Right hindlimb (tissue), 1 donor: ENCODE results near the gene EFTUD2.

Source experiments
- DNase-seq: peaks from one replicate; pipeline ENCODE4 v3.0.0-alpha.2; 2018

EFTUD2 gene

DNA sequence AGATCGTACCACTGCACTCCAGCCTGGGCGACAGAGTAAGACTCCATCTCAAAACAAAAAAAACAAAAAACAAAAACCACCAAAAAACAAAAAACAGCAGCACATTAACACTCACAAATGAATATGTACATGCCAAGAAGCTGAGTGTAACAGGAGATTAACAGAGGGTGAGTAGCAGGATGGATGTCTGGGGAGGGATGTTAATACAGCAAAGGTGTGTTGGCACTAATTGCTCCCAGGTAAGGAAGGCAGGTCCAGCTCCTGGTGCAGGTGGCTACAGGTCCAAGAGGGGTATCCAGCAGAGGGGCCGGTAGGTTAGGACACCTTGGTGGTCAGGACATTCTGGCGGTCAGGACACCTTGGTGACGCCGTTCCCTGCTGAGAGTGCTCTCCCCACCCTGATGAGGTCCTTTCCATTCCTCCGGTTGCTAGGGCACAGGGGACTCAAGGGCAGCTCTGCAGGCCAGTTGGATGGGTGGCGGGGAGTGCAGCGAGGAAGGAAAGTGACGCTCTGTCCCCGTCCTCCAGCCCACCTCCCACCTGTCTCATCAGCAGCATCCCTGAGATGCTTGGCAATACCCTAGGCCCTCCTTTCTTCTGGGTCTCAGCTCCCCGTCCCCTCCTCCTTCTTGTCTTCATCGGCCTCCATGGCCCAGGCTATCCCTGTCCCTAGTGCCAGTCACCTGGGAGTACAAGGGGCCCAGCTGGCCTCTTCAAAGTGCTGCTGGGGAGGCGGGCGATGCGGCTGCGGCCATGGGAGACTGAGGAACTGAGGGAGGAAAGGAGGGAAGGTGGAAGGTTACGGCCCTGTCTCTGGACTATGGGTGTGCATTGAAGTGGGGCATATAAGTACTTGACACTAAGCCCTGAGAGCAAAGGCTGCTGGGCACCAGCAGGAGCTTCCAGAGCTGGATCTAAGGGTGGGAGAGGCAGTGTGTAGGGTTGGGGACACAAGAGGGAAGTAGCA lies 26.8 kb upstream of the EFTUD2 start:
- peak; percentile 15 for DNase-seq

DNA sequence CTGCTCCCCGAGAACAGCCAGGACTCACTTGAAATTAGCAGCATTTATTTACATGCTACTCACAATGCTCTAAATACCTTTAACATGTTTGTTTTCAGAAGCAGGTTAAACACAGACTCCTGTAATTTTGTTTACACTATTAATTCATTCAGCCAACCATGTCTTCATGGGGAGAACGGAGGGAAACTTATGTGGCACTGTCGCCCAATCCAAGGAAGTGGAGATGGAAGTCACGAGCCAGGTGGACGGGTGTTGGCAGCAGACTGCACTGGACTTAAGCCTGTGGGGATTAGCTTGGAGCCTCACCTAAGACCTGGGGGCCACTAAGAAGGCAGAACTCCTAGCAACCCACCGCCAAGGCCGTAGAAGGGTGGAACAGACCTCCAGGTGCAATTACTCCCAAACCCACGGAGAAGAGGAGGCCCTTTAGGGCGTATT lies 24.9 kb upstream of the EFTUD2 start:
- no peak for DNase-seq

DNA sequence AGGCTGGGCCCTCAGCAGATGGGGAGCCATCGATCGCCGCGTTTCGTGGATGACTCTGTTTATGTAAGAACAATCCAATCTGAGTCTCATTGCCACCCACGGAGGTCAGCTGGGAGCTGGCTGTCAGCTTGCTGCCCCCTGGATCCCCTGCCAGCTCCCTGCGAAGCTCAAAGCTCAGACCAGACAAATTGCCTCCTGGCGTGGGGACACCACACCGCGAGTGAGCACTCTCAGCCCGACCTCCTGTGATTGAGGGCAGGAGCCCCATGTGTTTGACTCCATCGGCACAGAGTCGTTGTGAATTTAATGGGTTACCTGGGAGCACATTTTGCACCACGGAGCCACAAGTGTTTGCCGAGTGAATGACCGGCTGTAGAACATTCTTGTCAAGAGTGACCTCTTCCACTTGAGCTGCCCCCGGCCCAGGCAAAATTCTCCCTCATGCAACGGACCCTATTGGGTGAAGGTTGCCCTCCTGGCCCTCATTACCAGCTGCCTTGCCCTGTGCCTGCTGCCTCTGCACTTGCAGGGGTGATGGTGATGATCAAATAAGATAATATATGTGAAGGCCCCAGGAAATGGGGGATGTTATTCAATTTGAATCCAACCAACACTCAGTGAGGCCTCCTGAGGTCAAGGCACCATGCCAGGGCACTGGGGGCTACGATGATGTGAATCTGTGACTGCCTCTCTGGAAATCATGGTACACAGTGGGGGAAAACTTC lies 23.7 kb upstream of the EFTUD2 start:
- peak; percentile 18 for DNase-seq

DNA sequence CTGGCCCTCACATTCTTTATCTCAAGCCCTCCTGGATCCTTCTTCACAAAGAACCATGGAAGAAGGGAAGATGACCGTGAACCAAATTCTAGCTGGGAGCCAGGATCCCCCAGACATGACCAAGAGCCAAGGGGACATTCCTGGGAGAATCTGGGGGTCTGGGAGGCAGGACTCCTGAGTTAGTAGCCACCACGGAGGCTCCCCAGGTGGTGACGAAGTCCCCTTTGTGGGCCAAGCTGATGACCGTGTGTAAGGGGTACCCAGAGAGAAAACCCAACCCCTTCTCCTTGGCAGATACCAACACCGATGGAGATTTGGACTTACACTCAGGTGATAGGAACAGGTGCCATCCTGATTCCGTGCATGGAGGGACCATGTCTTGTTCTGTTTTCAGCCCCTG lies 22.9 kb upstream of the EFTUD2 start:
- DNase-seq: peak; percentile 18

DNA sequence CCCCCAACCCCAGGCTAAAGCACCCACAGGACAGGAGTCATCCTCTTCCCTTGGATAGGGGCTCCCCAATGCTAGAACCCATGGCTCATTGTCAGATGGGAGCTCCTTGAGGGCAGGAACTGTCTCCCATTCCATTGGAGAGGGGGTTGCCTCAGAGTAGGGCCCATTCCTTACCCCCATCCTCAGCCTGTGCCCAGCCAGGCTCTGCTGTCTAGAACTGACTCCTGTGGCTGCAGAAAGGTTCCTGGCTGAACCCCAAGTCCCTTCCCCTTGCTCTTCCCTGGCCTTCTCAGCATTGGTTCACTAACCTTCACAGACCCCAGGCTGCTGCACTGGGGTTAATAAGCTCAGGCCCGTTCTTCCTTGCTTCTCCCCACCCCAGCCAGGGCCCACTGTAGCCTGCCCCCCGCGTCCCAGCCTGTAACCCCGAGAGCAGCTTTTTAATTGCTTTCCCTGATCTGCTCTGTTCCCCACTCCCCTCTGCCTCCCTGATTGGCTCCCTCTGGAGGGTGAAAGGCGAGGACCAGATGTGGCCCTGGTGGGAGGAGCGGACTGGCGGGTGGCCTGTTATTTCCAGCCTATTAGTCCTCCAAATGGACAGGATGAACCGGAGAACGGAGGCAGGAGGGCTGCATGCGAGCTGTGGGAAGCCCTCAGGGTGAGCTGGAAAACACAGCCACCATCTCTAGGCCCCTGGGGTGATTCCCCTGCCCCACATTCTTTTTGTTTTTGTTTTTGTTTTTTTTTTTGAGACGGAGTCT lies 22.1 kb upstream of the EFTUD2 start:
- DNase-seq: peak; percentile 33

DNA sequence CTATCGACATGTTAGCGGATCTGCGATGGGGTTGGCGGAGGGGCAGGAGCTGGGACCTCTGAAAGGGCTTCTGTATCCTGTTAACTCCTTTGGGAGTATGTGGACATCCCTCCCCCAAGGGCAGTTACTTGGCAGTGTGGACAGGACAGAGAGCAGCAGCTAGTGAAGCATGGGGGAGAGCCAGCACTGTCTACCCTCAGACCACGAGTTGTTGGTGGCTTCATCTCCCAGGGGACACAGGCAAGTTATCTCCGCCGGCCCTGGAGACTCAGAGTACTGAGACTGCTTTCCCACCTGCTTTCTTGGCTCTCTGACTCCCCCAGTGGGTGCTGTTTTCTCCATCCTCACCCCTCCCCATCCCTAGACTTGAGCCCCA lies 21.3 kb upstream of the EFTUD2 start:
- DNase-seq: peak; percentile 29

DNA sequence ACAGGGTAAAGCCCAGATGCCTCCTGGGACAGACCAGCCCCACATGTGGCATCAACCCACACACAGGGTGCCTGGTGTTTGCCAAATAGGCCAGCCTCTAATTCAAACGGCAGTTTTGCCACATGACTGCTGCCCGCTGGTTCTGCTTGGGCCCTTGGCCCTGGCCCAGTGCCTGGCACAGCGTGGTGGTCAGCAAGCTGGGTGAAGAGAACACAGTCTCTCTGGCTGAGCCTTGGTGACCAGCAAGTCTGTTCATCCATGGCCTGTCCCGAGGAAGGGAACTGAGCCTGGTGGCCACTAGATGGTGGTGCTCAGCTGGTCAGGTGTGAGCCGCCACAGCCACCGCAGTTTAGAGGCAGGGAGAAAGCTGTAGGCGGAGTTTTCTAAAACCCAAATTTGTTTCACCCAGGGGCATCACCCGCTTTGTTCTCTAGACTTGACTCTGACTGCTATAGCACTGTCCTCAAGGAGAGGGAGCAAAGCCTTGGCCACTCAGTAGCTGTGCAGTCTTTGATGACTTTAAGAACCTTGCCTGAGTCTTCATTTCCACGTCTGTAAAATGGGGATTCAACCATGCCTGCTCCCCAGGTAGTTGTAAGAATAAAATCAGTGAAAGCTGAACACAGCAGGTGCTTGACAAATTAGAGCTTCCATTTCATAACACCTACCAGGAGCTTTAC lies 20.8 kb upstream of the EFTUD2 start:
- DNase-seq: peak; percentile 87

DNA sequence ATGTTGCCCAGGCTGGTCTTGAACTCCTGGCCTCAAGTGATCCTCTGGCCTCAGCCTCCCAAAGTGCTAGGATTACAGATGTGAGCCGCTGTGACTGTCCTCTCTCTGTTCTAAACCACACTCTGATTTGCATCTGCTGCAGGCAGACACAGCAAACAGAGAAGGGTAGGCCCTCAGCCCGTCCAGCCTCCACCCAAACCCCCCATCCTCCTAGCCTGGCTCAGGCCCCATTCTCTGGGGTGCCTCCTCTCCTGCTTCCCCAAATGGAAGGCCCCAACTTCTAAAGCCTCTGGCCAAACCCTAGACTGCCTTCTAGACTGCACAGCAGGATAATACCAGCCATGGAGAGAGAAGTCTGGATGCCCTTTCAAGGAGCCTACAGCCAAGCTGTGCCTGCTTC lies 20.2 kb upstream of the EFTUD2 start:
- no peak for DNase-seq

DNA sequence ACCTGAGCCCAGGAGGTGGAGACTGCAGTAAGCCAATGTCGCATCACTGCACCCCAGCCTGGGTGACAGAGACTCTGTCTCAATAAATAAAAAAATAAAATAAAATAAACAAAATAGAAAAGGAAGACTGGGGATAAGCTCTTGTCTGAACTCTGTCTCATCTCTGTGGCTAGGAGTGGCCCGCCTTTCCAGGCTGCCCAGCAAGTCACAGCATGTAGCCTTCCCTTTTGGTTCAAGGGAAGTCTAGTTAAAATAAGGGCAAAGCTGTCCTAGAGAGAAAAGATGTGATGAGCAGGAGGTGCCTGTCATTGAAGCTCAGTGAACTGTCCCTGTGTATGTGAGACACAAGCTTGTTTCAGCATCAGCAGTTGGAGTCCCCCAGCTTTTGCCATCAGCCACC lies 18.8 kb upstream of the EFTUD2 start:
- no peak for DNase-seq

DNA sequence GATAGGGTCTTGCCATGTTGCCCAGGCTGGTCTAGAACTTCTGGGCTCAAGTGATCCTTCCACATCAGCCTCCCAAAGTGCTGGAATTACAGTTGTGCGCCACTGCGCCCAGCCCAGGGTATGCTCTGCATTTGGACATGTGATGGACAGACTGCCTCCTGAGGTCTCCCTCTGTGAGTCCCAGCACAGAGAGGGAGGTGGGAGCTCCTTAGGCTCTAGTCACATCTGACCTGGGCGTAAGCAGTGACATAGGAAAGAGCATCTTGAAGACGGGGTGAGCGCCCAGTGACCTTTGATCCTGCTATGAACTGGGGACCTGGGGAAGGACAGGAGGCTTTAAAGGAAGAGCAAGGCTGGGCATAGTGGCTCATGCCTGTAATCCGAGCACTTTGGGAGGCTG lies 18.2 kb upstream of the EFTUD2 start:
- DNase-seq: peak; percentile 5

DNA sequence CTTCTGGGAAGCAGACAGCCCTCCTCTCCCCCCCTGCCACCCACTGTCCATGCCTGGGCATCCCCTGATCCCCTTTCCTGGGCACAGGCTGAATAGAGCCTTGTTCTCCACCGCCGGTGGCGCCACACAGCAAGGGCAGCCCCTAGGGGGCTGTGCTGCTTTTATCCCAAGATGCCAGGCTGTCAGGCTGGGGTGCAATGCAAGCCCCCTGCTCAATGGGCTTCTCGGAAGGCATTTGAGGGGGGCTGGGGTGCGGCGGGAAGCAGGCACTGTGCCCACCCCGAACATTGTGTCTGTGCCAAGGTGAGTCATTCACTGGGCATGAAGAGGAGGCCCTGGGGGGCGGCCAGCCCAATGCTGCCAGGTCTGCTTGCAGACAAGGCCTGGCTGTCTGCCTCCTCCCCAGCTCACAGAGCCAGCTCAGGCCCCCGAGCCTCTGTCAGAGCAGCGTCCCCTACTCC lies 17.6 kb upstream of the EFTUD2 start:
- peak; percentile 63 for DNase-seq

DNA sequence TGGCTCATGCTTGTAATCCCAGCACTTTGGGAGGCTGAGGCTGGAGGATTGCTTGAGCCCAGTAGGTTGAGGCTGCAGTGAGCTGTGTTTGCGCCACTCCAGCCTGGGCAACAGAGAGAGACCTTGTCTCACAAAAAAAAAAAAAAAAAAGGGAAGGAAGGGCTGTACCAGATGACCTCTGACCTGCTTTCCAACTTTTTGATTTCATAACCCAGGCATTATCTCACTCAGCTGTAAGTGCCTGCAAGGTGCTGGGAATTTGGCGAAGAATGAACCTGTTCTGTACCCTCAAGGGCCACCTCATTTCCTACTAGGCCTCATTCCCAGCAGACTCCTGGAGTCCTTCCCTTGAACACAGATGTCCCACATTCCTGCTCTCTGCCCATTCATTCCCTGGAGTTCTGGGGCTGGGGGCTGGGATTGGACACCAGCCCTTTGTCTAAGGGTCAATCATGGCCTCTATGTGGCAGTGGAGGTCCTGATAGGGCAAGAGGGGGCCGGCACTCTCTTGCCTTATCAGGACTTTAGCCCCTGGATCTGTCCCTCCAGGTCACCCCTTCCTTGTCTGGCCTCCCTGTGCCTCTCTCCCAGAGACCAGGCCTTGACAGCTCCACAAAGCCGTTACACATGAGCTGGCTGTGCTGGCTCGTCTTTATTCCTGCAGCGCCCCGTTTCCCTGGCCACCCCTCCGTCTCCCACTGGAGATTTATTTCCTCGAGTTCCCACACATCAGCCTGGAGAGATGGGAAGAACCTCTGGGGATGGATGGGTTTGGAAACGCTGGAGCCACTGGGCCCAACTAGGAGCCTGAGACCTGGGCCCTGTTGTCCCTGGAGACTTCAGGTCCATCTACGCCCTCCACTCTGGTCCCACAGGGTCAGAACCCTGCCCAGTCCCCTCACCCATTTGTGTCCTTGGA lies 16.9 kb upstream of the EFTUD2 start:
- DNase-seq: peak; percentile 12

DNA sequence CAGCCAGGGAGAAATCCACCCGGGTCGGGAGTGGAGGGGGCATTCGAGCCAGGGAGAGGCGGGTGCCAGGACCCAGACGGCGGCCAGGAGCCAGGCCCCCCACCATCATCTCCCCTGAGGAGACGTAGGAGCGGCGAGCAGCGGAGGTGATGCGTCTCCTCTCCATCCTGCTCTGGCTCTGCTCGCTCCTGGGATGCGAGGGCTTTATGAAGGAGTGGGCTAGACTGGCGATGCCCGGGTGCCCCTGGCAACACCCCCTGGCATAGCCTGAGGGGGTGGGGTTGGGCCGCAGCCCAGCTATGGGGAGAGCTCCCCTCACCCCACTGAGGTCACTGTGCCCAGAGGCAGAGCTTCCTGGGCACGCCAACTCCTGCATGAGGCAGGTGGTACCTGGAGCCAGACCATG lies 16.1 kb upstream of the EFTUD2 start, which contains the start of gene GFAP:
TSS of gene GFAP (minus strand) at position 180 of the 406 bp plus-strand sequence. CDS start at position 166, 14 bp downstream.
- DNase-seq: no peak

DNA sequence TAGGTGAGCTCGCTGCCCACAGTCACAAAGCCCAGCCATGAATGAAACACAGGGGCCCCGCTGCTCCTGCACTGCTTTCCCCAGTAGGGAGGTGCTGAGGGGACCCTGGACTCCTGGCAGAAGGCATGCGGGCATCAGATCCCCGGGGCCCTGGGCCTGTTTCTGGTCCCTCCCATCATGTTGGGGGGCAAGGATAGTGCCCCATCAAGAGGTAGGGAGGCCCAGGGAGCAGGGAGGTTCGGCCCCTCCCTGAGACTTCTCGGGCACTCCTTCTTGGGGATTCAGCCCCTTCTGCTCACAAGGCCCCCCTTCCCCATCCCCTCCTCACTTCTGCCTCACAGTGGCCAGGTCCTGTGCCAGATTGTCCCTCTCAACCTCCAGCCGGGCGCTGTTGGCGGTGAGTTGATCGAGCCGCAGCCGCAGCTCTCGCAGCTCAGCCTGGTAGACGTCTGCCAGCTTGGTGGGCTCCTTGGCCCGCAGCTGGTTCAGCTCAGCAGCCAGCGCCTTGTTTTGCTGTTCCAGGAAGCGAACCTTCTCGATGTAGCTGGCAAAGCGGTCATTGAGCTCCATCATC lies 15.5 kb upstream of the EFTUD2 start:
- no peak for DNase-seq

DNA sequence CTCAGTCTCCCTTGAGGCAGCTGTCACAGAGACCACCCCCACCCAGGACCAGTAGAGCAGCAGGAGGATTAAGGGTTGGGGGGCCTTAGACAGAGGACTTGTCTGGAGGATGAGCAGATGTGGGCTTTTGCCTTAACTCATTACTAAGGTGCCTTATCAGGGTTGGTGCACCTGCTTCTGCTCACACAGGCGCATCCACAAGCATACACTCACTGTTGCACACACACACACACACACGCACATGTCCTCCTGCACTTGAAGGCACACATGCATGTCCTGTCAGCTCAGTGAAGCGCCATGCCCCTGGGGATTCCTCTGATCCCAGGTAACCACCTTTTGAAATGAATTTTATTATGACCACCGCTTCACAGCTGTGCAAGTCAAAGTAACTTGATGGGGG lies 14.9 kb upstream of the EFTUD2 start:
- DNase-seq: no peak

DNA sequence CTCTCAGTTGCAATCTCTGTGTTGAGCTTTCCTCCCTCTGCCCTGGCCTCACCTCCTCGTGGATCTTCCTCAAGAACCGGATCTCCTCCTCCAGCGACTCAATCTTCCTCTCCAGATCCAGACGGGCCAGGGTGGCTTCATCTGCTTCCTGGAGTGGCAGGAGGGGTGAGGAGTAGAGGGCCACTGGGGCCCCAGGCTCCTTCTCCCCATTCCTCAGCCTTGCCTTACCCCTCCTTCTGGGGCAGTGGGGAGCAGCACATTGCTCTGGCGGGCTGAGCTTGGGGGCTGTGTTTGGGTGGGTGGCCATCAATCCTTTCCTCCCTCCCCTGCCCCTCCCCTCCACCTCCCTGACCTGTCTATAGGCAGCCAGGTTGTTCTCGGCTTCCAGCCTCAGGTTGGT lies 14.4 kb upstream of the EFTUD2 start:
- no peak for DNase-seq

DNA sequence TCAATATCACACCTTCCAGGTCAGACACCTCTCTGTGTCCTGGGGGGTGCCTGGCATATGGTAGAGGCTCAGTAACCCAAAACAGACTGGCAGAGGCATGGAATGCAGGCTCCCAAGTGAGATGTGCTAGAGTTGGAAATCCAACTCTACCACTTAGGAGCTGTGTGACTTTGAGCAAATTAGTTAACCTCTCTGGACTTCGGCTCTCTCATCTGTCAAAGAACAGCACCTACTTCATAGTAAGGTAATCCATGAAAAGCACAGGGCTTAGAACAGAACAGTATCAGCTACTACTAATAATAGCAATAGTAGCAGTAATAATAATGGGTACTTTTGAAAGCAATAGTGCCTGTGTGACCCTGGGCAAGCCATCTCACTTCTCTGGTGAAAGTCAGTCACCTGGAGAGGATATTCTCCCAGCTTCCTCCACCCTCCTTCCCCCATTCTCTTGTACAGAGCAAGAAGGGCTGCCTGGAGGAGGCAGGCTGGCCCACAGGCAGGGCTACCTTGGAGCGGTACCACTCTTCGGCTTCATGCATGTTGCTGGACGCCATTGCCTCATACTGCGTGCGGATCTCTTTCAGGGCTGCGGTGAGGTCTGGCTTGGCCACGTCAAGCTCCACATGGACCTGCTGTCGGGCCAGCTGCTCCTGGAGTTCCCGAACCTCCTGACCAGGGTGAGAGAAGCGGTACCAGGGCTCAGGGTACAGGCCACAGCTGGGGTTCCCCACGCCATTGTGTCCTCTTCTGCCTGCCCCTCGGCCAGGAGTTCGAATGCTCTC lies 13.7 kb upstream of the EFTUD2 start:
- DNase-seq: no peak

DNA sequence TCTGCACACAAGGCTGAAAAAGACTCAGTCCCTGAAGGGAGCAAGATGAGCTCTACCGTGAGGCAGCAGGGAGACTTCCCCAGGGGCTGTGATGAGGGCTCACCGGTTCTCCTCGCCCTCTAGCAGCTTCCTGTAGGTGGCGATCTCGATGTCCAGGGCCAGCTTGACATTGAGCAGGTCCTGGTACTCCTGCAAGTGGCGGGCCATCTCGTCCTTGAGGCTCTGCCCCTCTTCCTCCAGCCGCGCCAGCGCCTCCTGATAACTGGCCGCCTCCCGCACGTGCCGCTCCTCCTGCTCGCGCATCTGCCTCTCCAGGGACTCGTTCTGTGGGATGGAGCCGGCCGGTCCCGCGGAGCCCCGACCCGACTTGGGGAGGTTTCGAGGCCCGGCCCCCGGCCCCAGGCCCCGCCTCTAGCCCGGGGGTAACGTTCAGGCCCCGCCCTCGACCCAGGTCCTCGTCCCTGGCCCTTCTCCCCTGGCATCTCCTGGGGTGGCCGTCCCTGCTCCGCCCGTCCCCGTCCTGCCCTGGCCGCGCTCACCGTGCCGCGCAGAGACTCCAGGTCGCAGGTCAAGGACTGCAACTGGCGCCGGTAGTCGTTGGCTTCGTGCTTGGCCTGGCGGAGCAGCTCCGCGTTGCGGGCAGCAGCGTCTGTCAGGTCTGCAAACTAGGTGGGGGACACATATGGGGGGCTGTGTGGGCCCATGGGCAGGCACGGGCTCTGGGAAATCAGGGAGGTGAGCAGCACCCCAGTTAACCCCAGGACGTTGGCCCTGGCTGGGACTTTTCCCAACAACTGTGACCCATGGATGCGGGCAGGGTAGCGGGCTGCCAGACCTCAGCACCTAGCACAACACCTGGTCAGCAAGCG lies 12.1 kb upstream of the EFTUD2 start:
- no peak for DNase-seq
